Measurements from ENCODE around the gene SOS1.

The SOS1 gene

GRCh38 chr2:38982498-38982897, 138.4 kb downstream of the SOS1 start:
- Histone ChIP-seq H3K36me3 (ENCODE audit: control insufficient read depth in 1 of 2, insufficient read depth in 2 of 2, low read depth in 1 of 2, low read length in 2 of 2) (peaks cover 5 to 78% of the 10 kb centered on the region in 2 experiments), H3K9ac (ENCODE audit: low read length) (no peak overlapping the region), H2BK120ac (ENCODE audit: low read depth, low read length) (no peak overlapping the region), H2AFZ (ENCODE audit: low read depth, low read length) (no peak overlapping the region), H2BK5ac (ENCODE audit: low read depth, low read length, poor library complexity, severe bottlenecking) (no peak overlapping the region), H4K8ac (ENCODE audit: low read length) (no peak overlapping the region), H3K4me1 (ENCODE audit: control insufficient read depth, insufficient read depth, low read depth, low read length) (no peaks in the 10 kb centered on the region), H2AK5ac (ENCODE audit: low read length, severe bottlenecking) (no peak overlapping the region), H3K27me3 (ENCODE audit: control insufficient read depth in 1 of 2, insufficient read depth in 1 of 2, low read length in 2 of 2) (no peaks in the 10 kb centered on the region), H3K14ac (ENCODE audit: low read length in 2 of 2) (no peak overlapping the region), H3K27ac (ENCODE audit: low read length, poor library complexity, severe bottlenecking) (no peak overlapping the region), H3K9me3 (ENCODE audit: control insufficient read depth, low read length) (no peaks in the 10 kb centered on the region), H3K4ac (ENCODE audit: low read depth in 1 of 2, low read length in 2 of 2) (no peak overlapping the region), H3K4me3 (ENCODE audit: insufficient read depth in 1 of 2, low read depth in 1 of 2, low read length in 2 of 2) (no peak overlapping the region), H2BK12ac (ENCODE audit: low read length in 2 of 2) (no peak overlapping the region), H2BK15ac (ENCODE audit: low read depth, poor library complexity, severe bottlenecking) (no peak overlapping the region), H3K23ac (ENCODE audit: low read length in 2 of 2) (no peak overlapping the region), H3K79me1 (replicated peaks; ENCODE audit: low read length, poor library complexity, severe bottlenecking) (peaks cover 2% of the 10 kb centered on the region), H4K91ac (ENCODE audit: low read length) (no peak overlapping the region), H3K4me2 (ENCODE audit: low read length, poor library complexity, severe bottlenecking) (no peak overlapping the region), H3K18ac (ENCODE audit: low read depth in 1 of 2, low read length in 2 of 2) (no peak overlapping the region)
- DNase-seq, result no peak
- no CpG with 5 or more reads among the region's 1 CpG for WGBS

GRCh38 chr2:38981670-38982357, 139.0 kb downstream of the SOS1 start:
- Histone ChIP-seq H3K4me3 (ENCODE audit: insufficient read depth in 1 of 2, low read depth in 1 of 2, low read length in 2 of 2) (no peak overlapping the region), H3K79me1 (replicated peaks; ENCODE audit: low read length, poor library complexity, severe bottlenecking) (peaks cover 2% of the 10 kb centered on the region), H3K27me3 (ENCODE audit: control insufficient read depth in 1 of 2, insufficient read depth in 1 of 2, low read length in 2 of 2) (no peaks in the 10 kb centered on the region), H3K18ac (ENCODE audit: low read depth in 1 of 2, low read length in 2 of 2) (no peak overlapping the region), H2BK120ac (ENCODE audit: low read depth, low read length) (no peak overlapping the region), H4K8ac (ENCODE audit: low read length) (no peak overlapping the region), H3K4me1 (ENCODE audit: control insufficient read depth, insufficient read depth, low read depth, low read length) (no peaks in the 10 kb centered on the region), H3K27ac (ENCODE audit: low read length, poor library complexity, severe bottlenecking) (no peak overlapping the region), H2AFZ (ENCODE audit: low read depth, low read length) (no peak overlapping the region), H3K36me3 (ENCODE audit: control insufficient read depth in 1 of 2, insufficient read depth in 2 of 2, low read depth in 1 of 2, low read length in 2 of 2) (peaks cover 5 to 71% of the 10 kb centered on the region in 2 experiments), H2BK12ac (ENCODE audit: low read length in 2 of 2) (no peak overlapping the region), H2BK15ac (ENCODE audit: low read depth, poor library complexity, severe bottlenecking) (no peak overlapping the region), H3K14ac (ENCODE audit: low read length in 2 of 2) (no peak overlapping the region), H3K9ac (ENCODE audit: low read length) (no peak overlapping the region), H4K91ac (ENCODE audit: low read length) (no peak overlapping the region), H3K23ac (ENCODE audit: low read length in 2 of 2) (no peak overlapping the region), H3K9me3 (ENCODE audit: control insufficient read depth, low read length) (no peaks in the 10 kb centered on the region), H3K4me2 (ENCODE audit: low read length, poor library complexity, severe bottlenecking) (no peak overlapping the region), H2BK5ac (ENCODE audit: low read depth, low read length, poor library complexity, severe bottlenecking) (no peak overlapping the region), H2AK5ac (ENCODE audit: low read length, severe bottlenecking) (no peak overlapping the region), H3K4ac (ENCODE audit: low read depth in 1 of 2, low read length in 2 of 2) (no peak overlapping the region)
- no peak for DNase-seq
- 95% methylated on average over 6 of the region's 8 CpGs for WGBS

GRCh38 chr2:38981003-38981669, 139.7 kb downstream of the SOS1 start:
- no peaks in the 10 kb centered on the region for H3K27me3 ChIP-seq (ENCODE audit: control insufficient read depth in 1 of 2, insufficient read depth in 1 of 2, low read length in 2 of 2)
- no peak overlapping the region for H2BK15ac ChIP-seq (ENCODE audit: low read depth, poor library complexity, severe bottlenecking)
- H3K4me3 ChIP-seq (ENCODE audit: insufficient read depth in 1 of 2, low read depth in 1 of 2, low read length in 2 of 2), result no peak overlapping the region
- no peak overlapping the region for H2AFZ ChIP-seq (ENCODE audit: low read depth, low read length)
- no peak overlapping the region for H3K27ac ChIP-seq (ENCODE audit: low read length, poor library complexity, severe bottlenecking)
- 90% methylated on average over 3 of the region's 3 CpGs for WGBS
- no peak for DNase-seq
- no peak overlapping the region for H4K91ac ChIP-seq (ENCODE audit: low read length)
- no peak overlapping the region for H3K9ac ChIP-seq (ENCODE audit: low read length)
- no peak overlapping the region for H2BK12ac ChIP-seq (ENCODE audit: low read length in 2 of 2)
- no peak overlapping the region for H2AK5ac ChIP-seq (ENCODE audit: low read length, severe bottlenecking)
- no peak overlapping the region for H3K18ac ChIP-seq (ENCODE audit: low read depth in 1 of 2, low read length in 2 of 2)
- H3K79me1 ChIP-seq (replicated peaks; ENCODE audit: low read length, poor library complexity, severe bottlenecking), result peaks cover 2% of the 10 kb centered on the region
- H3K14ac ChIP-seq (ENCODE audit: low read length in 2 of 2), result no peak overlapping the region
- no peak overlapping the region for H2BK120ac ChIP-seq (ENCODE audit: low read depth, low read length)
- H2BK5ac ChIP-seq (ENCODE audit: low read depth, low read length, poor library complexity, severe bottlenecking), result no peak overlapping the region
- H3K23ac ChIP-seq (ENCODE audit: low read length in 2 of 2), result no peak overlapping the region
- H3K4me1 ChIP-seq (ENCODE audit: control insufficient read depth, insufficient read depth, low read depth, low read length), result no peaks in the 10 kb centered on the region
- H3K4ac ChIP-seq (ENCODE audit: low read depth in 1 of 2, low read length in 2 of 2), result no peak overlapping the region
- H4K8ac ChIP-seq (ENCODE audit: low read length), result no peak overlapping the region
- no peak overlapping the region for H3K4me2 ChIP-seq (ENCODE audit: low read length, poor library complexity, severe bottlenecking)
- peaks cover 5 to 64% of the 10 kb centered on the region in 2 experiments for H3K36me3 ChIP-seq (ENCODE audit: control insufficient read depth in 1 of 2, insufficient read depth in 2 of 2, low read depth in 1 of 2, low read length in 2 of 2)
- H3K9me3 ChIP-seq (ENCODE audit: control insufficient read depth, low read length), result no peaks in the 10 kb centered on the region

GRCh38 chr2:38978908-38979307, 141.9 kb downstream of the SOS1 start:
- no peaks in the 10 kb centered on the region for H3K9me3 ChIP-seq (ENCODE audit: control insufficient read depth, low read length)
- H3K27me3 ChIP-seq (ENCODE audit: control insufficient read depth in 1 of 2, insufficient read depth in 1 of 2, low read length in 2 of 2), result no peaks in the 10 kb centered on the region
- H3K9ac ChIP-seq (ENCODE audit: low read length), result no peak overlapping the region
- no peaks in the 10 kb centered on the region for H3K79me1 ChIP-seq (replicated peaks; ENCODE audit: low read length, poor library complexity, severe bottlenecking)
- H3K4me3 ChIP-seq (ENCODE audit: insufficient read depth in 1 of 2, low read depth in 1 of 2, low read length in 2 of 2), result no peak overlapping the region
- H2BK5ac ChIP-seq (ENCODE audit: low read depth, low read length, poor library complexity, severe bottlenecking), result no peak overlapping the region
- DNase-seq, result no peak
- no peak overlapping the region for H2AK5ac ChIP-seq (ENCODE audit: low read length, severe bottlenecking)
- H2AFZ ChIP-seq (ENCODE audit: low read depth, low read length), result no peak overlapping the region
- peaks cover 0 to 42% of the 10 kb centered on the region in 2 experiments for H3K36me3 ChIP-seq (ENCODE audit: control insufficient read depth in 1 of 2, insufficient read depth in 2 of 2, low read depth in 1 of 2, low read length in 2 of 2)
- H3K4me2 ChIP-seq (ENCODE audit: low read length, poor library complexity, severe bottlenecking), result no peak overlapping the region
- no peak overlapping the region for H2BK12ac ChIP-seq (ENCODE audit: low read length in 2 of 2)
- no peak overlapping the region for H2BK120ac ChIP-seq (ENCODE audit: low read depth, low read length)
- WGBS, result 98% methylated on average over 3 of the region's 3 CpGs
- H3K4me1 ChIP-seq (ENCODE audit: control insufficient read depth, insufficient read depth, low read depth, low read length), result no peaks in the 10 kb centered on the region
- no peak overlapping the region for H3K4ac ChIP-seq (ENCODE audit: low read depth in 1 of 2, low read length in 2 of 2)
- H3K27ac ChIP-seq (ENCODE audit: low read length, poor library complexity, severe bottlenecking), result no peak overlapping the region
- no peak overlapping the region for H3K18ac ChIP-seq (ENCODE audit: low read depth in 1 of 2, low read length in 2 of 2)
- H4K8ac ChIP-seq (ENCODE audit: low read length), result no peak overlapping the region
- no peak overlapping the region for H2BK15ac ChIP-seq (ENCODE audit: low read depth, poor library complexity, severe bottlenecking)
- no peak overlapping the region for H3K23ac ChIP-seq (ENCODE audit: low read length in 2 of 2)
- H3K14ac ChIP-seq (ENCODE audit: low read length in 2 of 2), result no peak overlapping the region
- H4K91ac ChIP-seq (ENCODE audit: low read length), result no peak overlapping the region
